GM19351 (cell line): Measurements from ENCODE around the gene LRFN5.
"Not testable (repeated sequence)": the region's sequence is repeated elsewhere in the genome, so short reads cannot be mapped to it uniquely, and the experiment has no call there.

ENCODE experiments used
- ATAC-seq: cut with Tn5 transposase; IDR thresholded peaks from one replicate; pipeline ENCODE4 v1.9.1; 2021; ENCODE audit warnings: mild to moderate bottlenecking, moderate library complexity; ENCODE audit not compliant: unreplicated experiment

Gene LRFN5

DNA sequence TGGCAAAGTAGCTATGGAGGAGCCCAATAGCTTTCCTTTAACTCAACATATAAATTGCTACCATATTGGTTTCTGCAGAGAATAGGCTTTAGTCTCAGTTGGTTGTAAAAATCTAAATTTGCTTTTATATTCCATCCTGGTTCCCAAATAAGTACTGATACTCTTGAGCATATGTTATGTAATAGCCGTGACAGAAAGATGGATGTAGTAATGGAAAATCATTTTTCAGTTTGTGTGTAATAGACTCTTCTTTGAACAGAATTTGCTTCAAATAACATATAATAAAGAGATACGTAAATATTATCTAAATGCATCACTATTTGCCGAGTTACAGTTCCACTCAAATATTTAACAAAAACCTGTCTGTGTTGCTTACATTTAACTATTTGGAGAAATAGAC lies 271.6 kb downstream of the LRFN5 start:
- no peak for ATAC-seq

DNA sequence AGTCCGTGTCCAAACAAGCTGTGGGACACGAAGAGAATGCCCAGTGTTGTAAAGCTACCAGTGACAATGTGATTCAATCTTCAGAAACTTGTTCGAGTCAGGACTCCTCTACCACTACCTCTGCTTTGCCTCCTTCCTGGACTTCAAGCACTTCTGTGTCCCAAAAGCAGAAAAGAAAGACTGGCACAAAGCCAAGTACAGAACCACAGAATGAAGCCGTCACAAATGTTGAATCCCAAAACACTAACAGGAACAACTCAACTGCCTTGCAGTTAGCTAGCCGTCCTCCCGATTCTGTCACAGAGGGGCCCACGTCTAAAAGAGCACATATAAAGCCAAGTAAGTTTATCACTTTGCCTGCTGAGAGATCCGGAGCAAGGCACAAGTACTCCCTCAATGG lies 284.9 kb downstream of the LRFN5 start:
- no peak for ATAC-seq

DNA sequence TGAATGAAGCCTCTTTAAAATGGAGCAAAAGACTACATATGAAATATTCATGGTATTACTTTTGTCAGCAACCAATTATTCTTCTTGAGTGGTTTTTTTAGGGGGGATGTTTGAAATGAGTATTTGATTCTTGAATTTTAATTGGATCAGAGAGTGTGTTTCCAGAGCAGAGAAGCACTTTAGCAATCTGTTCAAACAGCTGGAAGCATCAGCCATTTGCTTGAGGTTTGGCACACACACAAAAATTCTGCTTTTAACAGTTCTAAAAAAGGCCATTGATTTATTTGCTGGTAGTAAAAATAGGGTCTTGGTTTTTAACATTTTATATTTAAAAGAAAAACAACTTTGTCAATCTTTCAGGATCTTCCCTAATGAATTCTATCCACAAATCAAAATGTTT lies 292.7 kb downstream of the LRFN5 start:
- no peak for ATAC-seq

DNA sequence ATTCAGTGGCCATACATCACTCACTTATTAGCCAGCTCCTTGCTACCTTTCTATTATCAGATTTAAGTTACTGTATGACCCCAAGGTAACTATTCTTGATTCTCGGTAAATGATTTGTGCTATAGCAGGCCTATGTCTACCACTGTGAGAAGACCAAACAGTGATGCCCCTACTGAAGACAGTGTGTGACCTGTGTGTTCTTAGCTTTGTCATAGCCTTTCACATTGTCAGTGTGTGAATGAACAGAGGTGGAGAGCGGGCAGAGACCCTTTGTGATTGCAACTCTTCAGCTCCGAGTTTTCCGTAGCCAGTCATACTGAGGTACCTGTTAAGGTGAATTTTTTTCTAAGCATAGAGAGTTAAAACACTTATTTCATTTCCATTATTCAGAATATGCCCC lies 294.0 kb downstream of the LRFN5 start:
- no peak for ATAC-seq

DNA sequence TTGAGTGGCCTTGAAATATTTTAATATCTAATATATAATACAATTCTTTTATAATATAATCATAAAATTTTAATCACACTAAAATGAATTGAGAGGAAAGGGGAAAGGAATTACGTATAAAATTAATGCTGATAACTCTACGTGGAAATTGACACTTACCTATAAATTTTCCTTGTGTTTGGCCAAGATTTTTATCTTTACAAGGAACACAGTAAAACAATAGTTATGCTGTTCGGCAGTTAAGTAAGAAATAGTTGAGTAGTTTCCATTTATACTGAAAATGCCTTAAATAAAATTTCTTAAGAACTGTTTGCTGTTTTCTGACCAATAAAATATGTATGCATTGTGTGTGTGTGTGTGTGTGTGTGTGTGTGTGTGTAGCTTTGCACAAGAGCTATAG lies 294.4 kb downstream of the LRFN5 start:
- ATAC-seq = no peak

DNA sequence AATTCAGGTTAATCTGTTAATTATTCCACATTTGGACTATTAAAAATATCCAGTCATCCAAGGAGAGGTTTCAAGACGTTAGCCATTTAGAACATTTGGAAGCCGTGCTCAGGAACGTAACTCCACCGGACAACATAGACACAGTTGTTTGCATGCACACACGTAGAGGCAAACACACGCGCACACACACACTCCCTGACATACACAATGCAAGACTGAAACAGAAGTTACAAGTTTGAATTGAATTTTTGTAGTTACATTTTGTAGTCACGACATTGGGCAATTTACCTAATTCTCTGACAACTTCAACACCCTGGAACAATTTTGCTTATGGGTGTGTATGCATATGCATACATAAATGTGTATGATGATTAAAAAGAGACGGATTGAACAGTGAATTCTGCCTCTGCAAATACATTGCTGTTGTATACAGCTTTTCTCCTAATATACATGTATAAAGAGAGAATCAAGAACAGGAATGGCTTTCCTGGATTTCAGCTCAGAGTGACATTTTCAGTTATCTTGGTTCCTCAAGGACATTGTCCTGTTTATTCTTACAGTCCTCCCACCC lies 298.8 kb downstream of the LRFN5 start:
- ATAC-seq = no peak

DNA sequence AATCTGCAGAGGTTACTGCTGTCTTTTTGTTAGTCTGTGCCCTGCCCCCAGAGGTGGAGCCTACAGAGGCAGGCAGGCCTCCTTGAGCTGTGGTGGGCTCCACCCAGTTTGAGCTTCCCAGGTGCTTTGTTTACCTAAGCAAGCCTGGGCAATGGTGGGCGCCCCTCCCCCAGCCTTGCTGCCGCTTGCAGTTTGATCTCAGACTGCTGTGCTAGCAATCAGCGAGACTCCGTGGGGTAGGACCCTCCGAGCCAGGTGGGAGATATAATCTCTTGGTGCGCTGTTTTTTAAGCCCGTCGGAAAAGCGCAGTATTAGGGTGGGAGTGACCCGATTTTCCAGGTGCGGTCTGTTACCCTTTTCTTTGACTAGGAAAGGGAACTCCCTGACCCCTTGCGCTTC lies 304.5 kb downstream of the LRFN5 start:
- ATAC-seq = not testable (repeated sequence)

DNA sequence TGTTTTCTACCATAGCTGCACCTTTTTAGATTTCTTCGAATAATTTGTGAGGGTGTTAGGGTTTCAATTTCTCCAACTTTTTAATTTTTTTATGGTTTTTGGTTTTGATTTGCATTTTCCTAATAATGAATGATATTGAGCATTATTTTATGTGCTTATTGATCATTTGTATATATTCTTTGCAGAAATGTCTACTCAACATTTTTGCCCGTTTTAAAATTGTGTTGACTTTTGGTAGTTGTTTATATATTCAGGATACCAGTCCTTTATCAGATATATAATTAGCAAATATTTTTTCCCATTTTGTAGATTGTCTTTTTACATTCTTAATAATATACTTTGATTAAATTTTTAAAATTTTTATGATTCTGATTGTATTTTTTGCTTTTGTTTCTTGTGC lies 306.7 kb downstream of the LRFN5 start:
- ATAC-seq = no peak

DNA sequence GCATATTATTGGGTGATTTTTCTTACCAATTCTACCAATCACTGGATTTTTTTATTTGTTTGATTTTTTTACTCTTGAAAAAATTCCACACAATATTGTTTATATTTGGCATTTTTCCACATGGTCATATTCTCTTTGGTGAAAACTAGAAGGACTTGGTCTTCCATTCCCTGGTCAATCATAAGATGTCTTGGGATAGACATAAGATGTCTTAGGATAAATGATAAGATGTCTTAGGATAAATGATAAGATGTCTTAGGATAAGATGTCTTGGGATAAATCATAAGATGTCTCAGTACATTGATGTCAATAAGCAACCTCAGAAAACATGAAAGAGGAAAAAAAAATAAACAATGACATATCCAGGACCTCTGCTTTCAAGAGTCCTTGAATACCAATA lies 309.1 kb downstream of the LRFN5 start:
- no peak for ATAC-seq

DNA sequence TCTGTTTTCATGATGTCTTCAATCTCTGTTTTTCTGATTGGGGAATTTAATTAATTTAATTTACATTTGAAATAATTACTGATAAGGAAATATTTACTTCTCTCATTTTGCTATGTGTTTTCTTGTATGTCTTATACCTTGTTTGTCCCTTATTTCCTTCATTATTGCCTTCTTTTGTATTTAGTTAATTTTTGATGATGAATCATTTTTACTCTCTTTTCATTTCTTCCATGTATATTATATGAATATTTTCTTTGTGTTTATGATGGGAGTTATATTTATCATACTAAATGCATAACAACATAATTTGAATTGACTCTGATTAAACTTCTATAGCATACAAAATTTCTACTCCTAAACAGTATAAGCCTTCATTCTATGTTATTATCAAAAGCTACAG lies 309.6 kb downstream of the LRFN5 start:
- no peak for ATAC-seq

DNA sequence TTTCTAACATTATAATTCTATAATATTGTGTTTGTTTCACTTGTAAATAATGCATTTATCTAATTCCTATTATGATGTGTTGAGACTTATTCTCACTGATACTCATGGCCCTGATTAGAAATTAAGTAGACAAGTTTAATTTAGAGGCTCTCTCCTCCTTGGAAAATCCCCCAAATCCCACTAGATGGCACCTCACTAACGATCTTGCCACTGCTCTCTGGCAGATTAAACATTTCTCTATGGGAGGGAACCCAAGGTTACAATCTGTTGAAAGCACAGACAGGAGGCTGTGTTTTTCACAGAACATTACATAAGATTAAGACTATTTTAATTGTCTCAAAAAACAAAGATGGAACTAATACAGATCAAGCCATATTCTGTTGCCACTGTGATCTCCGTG lies 318.7 kb downstream of the LRFN5 start:
- no peak for ATAC-seq

DNA sequence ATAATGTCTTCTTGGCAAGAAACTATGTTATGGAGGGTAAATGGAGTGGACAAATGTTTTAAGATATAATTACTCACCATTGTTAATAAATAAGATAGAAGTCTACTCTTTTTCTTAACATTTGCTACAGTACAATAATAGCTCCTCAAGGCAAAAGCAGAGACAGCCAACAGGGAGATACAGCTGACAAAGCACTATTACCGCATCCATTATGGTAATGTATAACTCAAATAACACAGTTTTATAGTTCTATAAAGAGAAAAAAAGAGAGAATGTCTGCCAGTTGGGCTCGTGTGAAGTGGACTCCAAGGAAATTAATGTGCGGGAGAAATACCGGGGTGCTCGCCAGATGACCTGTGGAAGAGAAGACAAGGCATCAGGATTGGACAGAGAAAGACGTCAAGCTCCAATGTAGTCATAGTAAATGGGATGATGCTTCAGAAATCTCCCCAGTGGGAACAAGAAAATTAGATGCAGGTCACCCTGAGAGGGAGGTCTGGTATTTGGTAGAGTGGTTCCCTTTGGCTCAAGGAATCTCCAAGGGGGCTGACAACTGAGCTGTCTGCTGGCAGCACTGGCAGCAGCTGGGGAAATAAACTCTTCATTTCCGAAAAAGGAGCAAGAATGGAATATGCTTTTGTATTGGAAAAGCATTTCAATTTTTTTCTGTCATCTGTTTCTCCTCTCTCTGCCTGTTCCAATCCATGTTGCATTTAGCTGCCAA lies 343.9 kb downstream of the LRFN5 start:
- no peak for ATAC-seq
